Stimulated activated memory B cell treated with anti-CD40 and anti-IgM and Interleukin-4, amounts not matched to agents 10 μg/mL and 1 μg/mL and 100 μg/mL, for 72 hours (primary cell): ENCODE results near the gene YIPF7.

Experiments
- ATAC-seq: fragments of 150-1000 bp; cut with Tn5 transposase; 2 replicates; pipeline ENCODE4 v1.10.0; 2021
- H3K27ac Mint-ChIP-seq: one replicate; pipeline ENCODE4 v1.8.0; 2022; ENCODE audit warnings: mild to moderate bottlenecking, mixed read lengths
- H3K27me3 Mint-ChIP-seq: one replicate; pipeline ENCODE4 v1.8.0; 2022; ENCODE audit warnings: mixed read lengths
- H3K36me3 Mint-ChIP-seq: one replicate; pipeline ENCODE4 v1.8.0; 2022; ENCODE audit warnings: mixed read lengths
- H3K4me1 Mint-ChIP-seq: one replicate; pipeline ENCODE4 v1.8.0; 2022; ENCODE audit warnings: mixed read lengths
- H3K4me3 Mint-ChIP-seq: one replicate; pipeline ENCODE4 v1.8.0; 2022; ENCODE audit warnings: mild to moderate bottlenecking, moderate library complexity, mixed read lengths
- H3K9me3 Mint-ChIP-seq: one replicate; pipeline ENCODE4 v1.8.0; 2022; ENCODE audit warnings: mixed read lengths

Gene YIPF7

DNA sequence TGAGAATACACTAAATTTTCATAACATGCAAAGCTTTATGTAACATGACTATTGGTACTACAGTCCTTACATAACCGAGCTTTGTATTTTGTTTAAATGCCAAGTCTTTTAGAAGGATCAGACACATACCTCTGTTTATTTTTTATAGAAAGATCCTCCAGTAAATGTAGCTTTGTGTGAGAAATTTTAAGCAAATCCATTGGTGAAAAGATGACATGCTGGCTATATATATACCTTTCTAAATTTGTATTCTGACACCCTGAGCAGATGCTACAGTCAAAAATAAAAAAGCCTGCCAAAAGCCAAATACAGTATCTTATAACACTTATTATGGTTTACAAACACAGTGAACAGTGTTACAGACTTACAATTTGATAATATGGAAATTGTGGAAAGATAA, at the start of gene YIPF7:
YIPF7 (minus strand) TSS at position 201 of the 400 bp plus-strand sequence. CDS start 1,525 bp downstream, outside the sequence.
- Mint-ChIP-seq H3K27me3 (peaks cover 10% of the 10 kb centered on the region), H3K36me3 (no peaks in the 10 kb centered on the region), H3K4me1 (no peaks in the 10 kb centered on the region), H3K4me3 (no peak within 1 kb of the TSS), H3K27ac (no peak within 1 kb of the TSS), H3K9me3 (no peaks in the 10 kb centered on the region)
- no peak for ATAC-seq

DNA sequence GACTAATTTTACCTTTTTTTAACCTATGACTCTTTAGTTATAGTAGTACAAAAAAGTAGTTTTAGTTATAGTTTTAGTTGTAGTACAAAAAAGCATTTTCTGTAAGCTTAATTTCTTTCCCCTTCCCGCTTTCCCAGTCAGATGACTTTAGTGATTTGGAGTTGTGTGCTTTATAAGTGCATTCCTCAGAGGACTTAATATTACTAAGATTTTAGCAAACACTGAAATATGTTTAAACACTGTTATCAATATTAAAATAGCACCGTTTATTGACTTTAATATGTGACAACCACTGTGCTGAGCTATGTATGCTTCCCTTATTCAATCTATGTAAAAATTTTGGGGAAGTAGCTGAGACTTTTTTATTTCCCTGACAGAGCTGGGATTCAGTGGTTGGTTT, 49.6 kb upstream of the YIPF7 start:
- no peak for ATAC-seq
- Mint-ChIP-seq H3K9me3 (no peaks in the 10 kb centered on the region), H3K27ac (no peak overlapping the region), H3K27me3 (no peaks in the 10 kb centered on the region), H3K4me1 (no peaks in the 10 kb centered on the region), H3K36me3 (peaks cover 35% of the 10 kb centered on the region), H3K4me3 (no peak overlapping the region)

DNA sequence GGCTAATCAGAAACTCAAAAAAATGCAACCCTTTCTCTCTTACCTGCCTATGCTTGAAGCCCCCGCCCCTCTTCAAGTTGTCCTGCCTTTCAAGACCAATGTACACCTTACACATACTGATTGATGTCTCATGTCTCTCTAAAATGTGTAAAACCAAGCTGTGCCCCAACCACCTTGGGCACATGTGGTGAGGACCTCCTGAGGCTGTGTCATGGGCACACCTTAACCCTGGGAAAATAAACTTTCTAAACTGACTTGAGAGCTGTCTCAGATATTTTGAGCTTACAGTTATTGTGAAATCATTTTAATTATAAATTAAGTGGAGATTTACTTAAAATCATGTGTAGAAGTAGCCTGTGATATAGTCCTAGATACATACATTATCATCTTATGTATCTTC, 49.0 kb upstream of the YIPF7 start:
- Mint-ChIP-seq H3K27ac (no peak overlapping the region), H3K9me3 (no peaks in the 10 kb centered on the region), H3K4me3 (no peak overlapping the region), H3K36me3 (peaks cover 35% of the 10 kb centered on the region), H3K27me3 (no peaks in the 10 kb centered on the region), H3K4me1 (no peaks in the 10 kb centered on the region)
- ATAC-seq: no peak

DNA sequence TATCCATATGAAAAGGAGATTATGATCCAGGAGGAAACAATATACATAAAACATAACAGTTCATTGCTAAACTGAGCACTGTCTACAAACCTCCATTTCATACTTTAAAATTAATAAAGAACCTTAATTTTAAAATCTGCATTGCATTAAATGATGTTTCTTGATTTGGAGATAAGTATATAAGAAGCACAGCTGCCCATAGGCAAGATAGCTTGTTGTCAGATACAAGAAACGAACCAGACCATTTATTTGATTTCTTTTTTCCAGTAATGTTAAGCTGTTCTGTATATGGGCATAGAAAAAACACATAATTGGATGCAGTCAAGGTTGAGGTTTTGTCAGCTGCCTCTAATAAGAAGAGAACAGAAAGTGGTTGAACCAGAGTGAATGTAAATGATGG, 33.2 kb upstream of the YIPF7 start:
- peaks cover 17% of the 10 kb centered on the region for H3K4me1 Mint-ChIP-seq
- ATAC-seq: no peak
- no peak overlapping the region for H3K27ac Mint-ChIP-seq
- no peaks in the 10 kb centered on the region for H3K27me3 Mint-ChIP-seq
- H3K36me3 Mint-ChIP-seq: peaks cover 45% of the 10 kb centered on the region
- H3K4me3 Mint-ChIP-seq: no peak overlapping the region
- no peaks in the 10 kb centered on the region for H3K9me3 Mint-ChIP-seq

DNA sequence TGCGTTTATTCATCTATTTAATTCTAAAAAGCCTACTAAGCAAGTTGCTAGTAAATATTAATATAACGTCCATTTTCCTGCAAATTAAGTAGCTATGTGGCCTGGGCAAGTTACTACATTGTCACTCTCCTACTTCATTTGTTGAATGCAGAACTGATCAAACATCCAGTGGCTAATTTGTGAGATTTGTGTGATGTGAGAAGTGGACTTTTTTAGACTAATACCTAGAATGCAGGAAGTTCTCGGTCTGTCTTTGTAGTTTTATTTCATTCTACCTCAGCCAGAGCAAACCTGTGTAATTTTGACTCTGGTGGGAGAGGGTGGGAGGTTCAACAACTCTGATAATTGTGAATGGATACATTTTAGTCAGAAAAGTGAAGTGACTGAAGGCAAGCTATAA, 27.6 kb upstream of the YIPF7 start:
- Mint-ChIP-seq H3K27me3 (no peaks in the 10 kb centered on the region), H3K9me3 (no peaks in the 10 kb centered on the region), H3K36me3 (peaks cover 8% of the 10 kb centered on the region), H3K27ac (peak overlapping the region; percentile 94), H3K4me3 (peak overlapping the region; percentile 98), H3K4me1 (peaks cover 18% of the 10 kb centered on the region)
- no peak for ATAC-seq

DNA sequence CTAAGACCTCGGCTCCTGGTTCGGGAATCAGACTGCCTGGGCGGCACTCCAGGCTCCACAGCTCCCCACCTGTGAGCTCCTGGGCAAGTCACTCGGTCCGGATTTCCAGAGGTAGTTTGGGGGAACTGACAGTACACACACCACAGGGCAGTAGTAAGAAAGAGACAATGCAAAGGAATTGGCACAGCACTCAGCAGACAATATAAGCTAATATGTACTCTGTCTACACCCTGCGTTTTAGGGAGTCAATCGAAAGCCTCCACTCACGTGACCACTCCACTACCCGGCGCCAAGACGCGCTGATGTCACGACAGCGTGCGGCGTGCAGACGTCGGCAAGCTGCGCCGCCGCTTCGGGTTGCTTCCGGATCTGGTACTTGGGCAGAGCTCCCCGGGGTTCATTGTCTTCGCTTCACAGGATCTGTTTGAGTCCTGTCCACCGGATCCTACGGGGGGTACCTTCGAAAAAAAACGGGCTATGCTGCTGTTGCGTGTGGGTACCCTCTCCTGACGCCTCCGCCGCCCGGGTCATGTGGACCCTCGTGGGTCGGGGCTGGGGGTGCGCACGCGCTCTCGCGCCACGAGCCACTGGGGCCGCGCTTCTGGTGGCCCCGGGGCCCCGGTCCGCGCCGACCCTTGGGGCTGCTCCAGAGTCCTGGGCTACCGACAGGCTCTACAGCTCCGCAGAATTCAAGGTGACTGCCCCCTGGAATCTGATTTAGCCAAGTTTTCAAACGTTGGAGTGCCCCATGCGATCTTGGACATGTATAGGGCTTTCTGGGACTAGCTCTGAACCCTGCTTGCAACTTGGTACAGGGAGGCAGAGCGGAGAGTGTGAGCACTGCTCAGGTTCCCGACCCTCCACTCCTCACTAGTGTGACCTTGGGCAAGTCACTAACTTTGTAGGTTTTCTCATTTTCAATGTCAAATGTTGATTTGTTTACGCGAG, 26.9 kb upstream of the YIPF7 start, which contains the start of gene GUF1:
GUF1 (plus strand) TSS at position 327 of the 948 bp plus-strand sequence; CDS start at position 530, 203 bp downstream.
- no peaks in the 10 kb centered on the region for H3K27me3 Mint-ChIP-seq
- H3K4me3 Mint-ChIP-seq: peak within 1 kb of the TSS; percentile 98
- peaks cover 18% of the 10 kb centered on the region for H3K4me1 Mint-ChIP-seq
- H3K36me3 Mint-ChIP-seq: peaks cover 5% of the 10 kb centered on the region
- no peaks in the 10 kb centered on the region for H3K9me3 Mint-ChIP-seq
- peak within 1 kb of the TSS; percentile 94 for H3K27ac Mint-ChIP-seq
- peak; percentile 98 for ATAC-seq

GRCh38 chr4:44675366-44675765, 23.9 kb upstream of the YIPF7 start:
- H3K27me3 Mint-ChIP-seq: no peaks in the 10 kb centered on the region
- peaks cover 5% of the 10 kb centered on the region for H3K4me1 Mint-ChIP-seq
- H3K27ac Mint-ChIP-seq: no peak overlapping the region

GRCh38 chr4:44674471-44674870, 23.0 kb upstream of the YIPF7 start:
- peaks cover 5% of the 10 kb centered on the region for H3K4me1 Mint-ChIP-seq
- no peak overlapping the region for H3K27ac Mint-ChIP-seq
- ATAC-seq: no peak
- H3K9me3 Mint-ChIP-seq: no peaks in the 10 kb centered on the region
- no peaks in the 10 kb centered on the region for H3K27me3 Mint-ChIP-seq
- H3K4me3 Mint-ChIP-seq: no peak overlapping the region
- H3K36me3 Mint-ChIP-seq: no peaks in the 10 kb centered on the region

More at GRCh38 chr4:44675366-44675765, 23.9 kb upstream of the YIPF7 start:
- Mint-ChIP-seq H3K9me3 (no peaks in the 10 kb centered on the region), H3K36me3 (no peaks in the 10 kb centered on the region), H3K4me3 (no peak overlapping the region)
- ATAC-seq: no peak

GRCh38 chr4:44671636-44672035, 20.2 kb upstream of the YIPF7 start:
- no peaks in the 10 kb centered on the region for H3K36me3 Mint-ChIP-seq
- H3K27ac Mint-ChIP-seq: no peak overlapping the region
- ATAC-seq: no peak
- H3K27me3 Mint-ChIP-seq: peaks cover 10% of the 10 kb centered on the region
- H3K4me1 Mint-ChIP-seq: no peaks in the 10 kb centered on the region
- no peaks in the 10 kb centered on the region for H3K9me3 Mint-ChIP-seq
- no peak overlapping the region for H3K4me3 Mint-ChIP-seq

- no peak overlapping the region for H3K4me3 Mint-ChIP-seq
- ATAC-seq: no peak
- no peaks in the 10 kb centered on the region for H3K9me3 Mint-ChIP-seq
Observed at GRCh38 chr4:44670506-44671199, 19.2 kb upstream of the YIPF7 start.

DNA sequence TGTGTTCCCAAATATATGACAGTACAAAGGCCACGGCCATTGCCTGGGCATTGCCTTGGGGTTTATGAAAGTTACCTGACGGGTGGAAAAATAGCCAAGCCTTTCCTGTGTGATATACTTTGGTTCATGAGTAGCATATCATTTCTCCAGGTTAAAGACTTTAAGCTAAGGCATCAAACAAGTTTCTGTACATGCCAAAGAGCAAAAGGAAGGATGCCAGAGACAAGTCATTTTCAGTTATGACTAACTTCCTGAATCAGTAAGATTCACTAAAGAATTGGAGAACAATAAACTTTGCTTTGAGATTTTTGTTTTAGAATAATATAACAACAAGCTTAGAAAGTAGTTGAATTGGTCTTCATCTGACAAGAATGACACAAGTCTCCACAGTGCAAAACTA, 17.1 kb upstream of the YIPF7 start:
- H3K27me3 Mint-ChIP-seq: peaks cover 10% of the 10 kb centered on the region
- H3K36me3 Mint-ChIP-seq: no peaks in the 10 kb centered on the region
- H3K4me1 Mint-ChIP-seq: no peaks in the 10 kb centered on the region
- no peaks in the 10 kb centered on the region for H3K9me3 Mint-ChIP-seq
- ATAC-seq: no peak
- no peak overlapping the region for H3K27ac Mint-ChIP-seq
- no peak overlapping the region for H3K4me3 Mint-ChIP-seq

More at GRCh38 chr4:44670506-44671199, 19.2 kb upstream of the YIPF7 start:
- Mint-ChIP-seq H3K36me3 (no peaks in the 10 kb centered on the region), H3K27me3 (peaks cover 10% of the 10 kb centered on the region), H3K27ac (no peak overlapping the region), H3K4me1 (no peaks in the 10 kb centered on the region)

DNA sequence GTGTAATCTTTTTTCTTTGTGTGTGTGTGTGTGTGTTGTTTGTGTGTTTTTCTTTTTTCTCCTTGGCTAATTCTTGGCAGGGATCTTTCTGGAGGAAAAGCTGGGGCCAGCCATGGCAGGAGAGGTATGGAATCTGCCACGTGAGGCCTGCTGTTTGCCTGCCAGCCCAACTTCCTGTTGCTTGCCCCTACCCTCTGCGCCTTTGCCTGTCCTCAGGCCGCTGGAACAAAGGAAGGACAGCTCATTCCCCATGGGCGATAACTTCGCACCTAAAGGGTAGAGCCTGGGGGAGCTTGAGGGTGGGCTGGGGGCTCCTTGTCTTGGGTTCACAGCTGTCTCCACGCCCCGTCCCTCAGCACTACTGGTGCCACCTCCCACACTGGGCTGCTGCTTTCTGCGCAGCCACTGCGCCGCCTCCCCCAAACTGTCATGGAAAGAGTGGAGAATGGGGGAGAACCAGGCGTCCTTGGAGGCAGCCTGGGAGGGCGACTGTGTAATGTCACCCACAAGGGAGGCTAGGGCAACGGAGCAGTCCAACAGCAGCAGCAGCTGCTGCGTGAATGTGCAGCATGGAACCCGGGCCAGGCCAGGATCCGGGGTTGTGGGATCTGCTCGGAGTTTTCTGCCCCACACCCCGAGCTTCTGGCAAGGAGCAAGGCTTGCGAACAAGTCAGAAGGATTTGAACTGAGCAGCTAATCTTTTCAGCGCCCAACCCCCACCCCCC, 12.3 kb upstream of the YIPF7 start:
- peaks cover 9% of the 10 kb centered on the region for H3K4me1 Mint-ChIP-seq
- peaks cover 10% of the 10 kb centered on the region for H3K27me3 Mint-ChIP-seq
- no peak overlapping the region for H3K27ac Mint-ChIP-seq
- H3K9me3 Mint-ChIP-seq: no peaks in the 10 kb centered on the region
- no peak overlapping the region for H3K4me3 Mint-ChIP-seq
- no peak for ATAC-seq
- no peaks in the 10 kb centered on the region for H3K36me3 Mint-ChIP-seq

- no peak for ATAC-seq
- Mint-ChIP-seq H3K27ac (peak overlapping the region; percentile 10), H3K36me3 (no peaks in the 10 kb centered on the region), H3K4me3 (no peak overlapping the region), H3K27me3 (peaks cover 6% of the 10 kb centered on the region), H3K4me1 (peaks cover 9% of the 10 kb centered on the region), H3K9me3 (no peaks in the 10 kb centered on the region)
Observed at GRCh38 chr4:44662623-44663005, 11.2 kb upstream of the YIPF7 start.

DNA sequence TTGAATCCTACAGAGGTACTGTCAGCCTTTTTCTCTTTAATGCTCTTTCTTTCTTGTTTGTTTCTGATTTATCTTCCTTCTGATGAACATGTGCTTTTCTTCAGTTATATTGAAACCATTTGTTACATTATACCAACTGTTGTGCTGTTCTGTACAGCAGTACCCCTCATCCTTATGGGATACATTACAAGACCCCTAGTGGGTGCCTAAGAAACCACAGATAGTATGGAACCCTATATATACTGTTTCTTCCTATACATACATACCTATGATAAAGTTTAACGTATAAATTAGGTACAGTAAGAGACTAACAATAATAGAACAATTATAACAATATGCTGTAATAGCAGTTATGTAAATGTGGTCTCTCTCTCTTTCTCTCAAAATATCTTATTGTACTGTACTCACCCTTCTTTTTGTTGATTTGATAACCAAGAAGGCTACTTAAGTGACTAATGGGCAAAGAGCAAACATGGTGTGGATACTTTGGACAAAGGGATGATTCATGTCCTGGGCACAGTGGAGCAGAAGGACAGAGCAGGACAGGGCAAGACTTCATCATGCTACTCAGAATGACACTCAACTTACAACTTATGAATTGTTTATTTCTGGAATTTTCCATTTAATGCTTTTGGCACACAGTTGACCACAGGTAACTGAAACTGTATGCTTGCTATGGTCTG, 10.7 kb upstream of the YIPF7 start:
- H3K9me3 Mint-ChIP-seq: no peaks in the 10 kb centered on the region
- no peak overlapping the region for H3K4me3 Mint-ChIP-seq
- H3K36me3 Mint-ChIP-seq: no peaks in the 10 kb centered on the region
- H3K27ac Mint-ChIP-seq: peak overlapping the region; percentile 10
- ATAC-seq: no peak
- peaks cover under 1% of the 10 kb centered on the region for H3K27me3 Mint-ChIP-seq
- H3K4me1 Mint-ChIP-seq: peaks cover 9% of the 10 kb centered on the region

DNA sequence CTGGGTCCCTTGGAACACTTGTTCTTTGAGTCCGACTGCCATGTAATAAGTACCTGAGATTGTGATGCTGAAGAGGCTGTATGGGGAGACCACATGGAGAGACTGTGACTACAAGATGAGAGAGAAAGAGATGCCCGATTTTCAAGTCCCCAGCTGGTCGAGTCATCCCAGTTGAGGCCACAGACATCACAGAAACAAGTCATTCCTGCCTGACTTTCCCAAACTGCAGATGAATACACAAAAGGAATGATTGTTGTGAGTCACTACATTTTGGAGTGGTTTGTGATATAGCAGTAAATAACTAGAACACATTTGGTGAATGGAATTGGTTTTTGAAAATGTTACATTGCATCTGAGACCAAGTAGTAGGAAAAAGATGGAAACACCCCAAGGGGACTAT, 9.0 kb upstream of the YIPF7 start:
- no peak overlapping the region for H3K4me3 Mint-ChIP-seq
- peaks cover 9% of the 10 kb centered on the region for H3K4me1 Mint-ChIP-seq
- no peaks in the 10 kb centered on the region for H3K9me3 Mint-ChIP-seq
- ATAC-seq: no peak
- H3K36me3 Mint-ChIP-seq: no peaks in the 10 kb centered on the region
- no peak overlapping the region for H3K27ac Mint-ChIP-seq
- H3K27me3 Mint-ChIP-seq: no peaks in the 10 kb centered on the region
